Stimulated activated naive CD4-positive, alpha-beta T cell treated with Interleukin-2 at 50 U/mL for 16 hours (primary cell): Measurements from ENCODE around the gene HARS1.
"Not testable (repeated sequence)": the region's sequence is repeated elsewhere in the genome, so short reads cannot be mapped to it uniquely, and the experiment has no call there.

ENCODE experiments used
- DNase-seq: peaks from one replicate; lab custom pipeline; 2025; lab: John Stamatoyannopoulos, UW

Gene HARS1

DNA sequence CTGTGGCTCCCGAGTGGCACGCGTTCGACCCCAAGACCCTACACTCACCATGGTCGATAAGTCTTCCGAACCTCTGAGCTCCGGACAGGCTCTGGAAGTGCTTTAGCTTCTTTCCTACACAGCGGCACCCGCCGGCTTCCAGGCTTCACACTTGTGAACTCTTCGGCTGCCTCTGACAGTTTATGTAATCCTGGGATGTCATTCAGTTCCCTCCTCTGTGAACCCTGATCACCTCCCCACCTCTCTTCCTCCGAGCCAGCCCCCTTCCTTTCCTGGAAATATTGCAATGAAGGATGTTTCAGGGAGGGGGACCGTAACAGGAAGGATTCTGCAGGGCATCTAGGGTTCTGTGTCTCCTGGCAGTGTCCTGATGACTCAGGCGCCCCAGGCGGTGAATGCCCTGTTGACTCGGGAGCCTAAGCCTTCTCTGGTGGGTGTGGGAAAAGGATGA lies 58.1 kb downstream of the HARS1 start, which contains the start of gene CD14:
Gene CD14, minus strand, starts transcription at position 155 of the 451 bp plus-strand sequence. Its CDS starts 104 bp downstream, at position 51.
- no peak for DNase-seq

DNA sequence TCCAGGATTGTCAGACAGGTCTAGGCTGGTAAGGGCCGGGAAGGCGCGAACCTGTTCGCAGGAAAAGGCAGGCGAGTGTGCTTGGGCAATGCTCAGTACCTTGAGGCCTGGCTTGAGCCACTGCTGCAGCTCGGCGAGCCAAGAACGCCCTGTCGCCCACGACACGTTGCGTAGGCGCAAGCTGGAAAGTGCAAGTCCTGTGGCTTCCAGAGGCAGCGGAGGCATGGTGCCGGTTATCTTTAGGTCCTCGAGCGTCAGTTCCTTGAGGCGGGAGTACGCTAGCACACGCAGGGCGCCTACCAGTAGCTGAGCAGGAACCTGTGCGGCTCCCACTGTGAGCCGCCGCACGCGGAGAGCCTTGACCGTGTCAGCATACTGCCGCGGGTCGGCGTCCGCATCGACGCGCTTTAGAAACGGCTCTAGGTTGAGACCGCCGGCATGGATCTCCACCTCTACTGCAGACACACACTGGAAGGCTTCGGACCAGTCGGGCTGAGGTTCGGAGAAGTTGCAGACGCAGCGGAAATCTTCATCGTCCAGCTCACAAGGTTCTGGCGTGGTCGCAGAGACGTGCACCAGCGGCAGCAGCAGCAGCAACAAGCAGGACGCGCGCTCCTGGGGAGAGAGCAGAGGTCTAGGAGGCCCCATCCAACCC lies 58.7 kb downstream of the HARS1 start:
- DNase-seq: peak; percentile 47

DNA sequence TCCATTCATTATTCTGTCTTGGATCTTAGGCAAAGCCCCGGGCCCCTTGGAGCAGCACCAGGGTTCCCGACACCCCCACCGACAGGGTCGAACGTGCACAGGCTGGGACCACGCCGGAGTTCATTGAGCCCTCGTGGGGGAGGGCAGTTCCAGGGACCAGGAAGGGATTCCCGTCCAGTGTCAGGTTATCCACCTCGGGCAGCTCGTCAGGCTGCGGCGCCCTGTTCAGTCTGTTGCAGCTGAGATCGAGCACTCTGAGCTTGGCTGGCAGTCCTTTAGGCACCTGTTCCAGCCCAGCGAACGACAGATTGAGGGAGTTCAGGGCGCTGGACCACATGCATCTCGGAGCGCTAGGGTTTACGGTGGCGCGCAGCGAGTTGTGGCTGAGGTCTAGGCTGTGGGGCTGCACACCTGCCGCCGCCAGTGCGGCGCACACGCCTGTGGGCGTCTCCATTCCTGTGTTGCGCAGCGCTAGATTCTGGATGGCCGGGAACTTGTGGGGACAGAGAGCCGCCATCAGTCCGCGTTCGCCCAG lies 59.3 kb downstream of the HARS1 start:
- DNase-seq: peak; percentile 10

DNA sequence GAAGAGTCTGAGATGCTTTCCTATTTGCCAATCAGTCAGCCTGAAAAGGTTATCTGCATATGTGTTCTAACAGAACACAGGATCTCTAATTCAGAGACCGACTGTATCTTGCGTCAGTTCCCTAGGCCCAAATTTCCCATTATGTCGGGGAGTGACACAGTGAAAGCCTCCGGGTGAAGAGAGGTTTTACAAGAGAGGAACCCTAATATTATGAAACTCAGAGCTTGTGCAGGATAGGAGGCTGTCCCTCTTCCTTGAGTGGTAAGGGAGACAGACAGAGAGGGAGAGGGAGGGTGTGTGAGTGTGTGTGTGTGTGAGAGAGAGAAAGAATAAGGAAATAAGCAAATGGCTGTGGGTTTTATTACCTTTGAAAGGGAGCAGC lies 60.1 kb downstream of the HARS1 start:
- DNase-seq: no peak

DNA sequence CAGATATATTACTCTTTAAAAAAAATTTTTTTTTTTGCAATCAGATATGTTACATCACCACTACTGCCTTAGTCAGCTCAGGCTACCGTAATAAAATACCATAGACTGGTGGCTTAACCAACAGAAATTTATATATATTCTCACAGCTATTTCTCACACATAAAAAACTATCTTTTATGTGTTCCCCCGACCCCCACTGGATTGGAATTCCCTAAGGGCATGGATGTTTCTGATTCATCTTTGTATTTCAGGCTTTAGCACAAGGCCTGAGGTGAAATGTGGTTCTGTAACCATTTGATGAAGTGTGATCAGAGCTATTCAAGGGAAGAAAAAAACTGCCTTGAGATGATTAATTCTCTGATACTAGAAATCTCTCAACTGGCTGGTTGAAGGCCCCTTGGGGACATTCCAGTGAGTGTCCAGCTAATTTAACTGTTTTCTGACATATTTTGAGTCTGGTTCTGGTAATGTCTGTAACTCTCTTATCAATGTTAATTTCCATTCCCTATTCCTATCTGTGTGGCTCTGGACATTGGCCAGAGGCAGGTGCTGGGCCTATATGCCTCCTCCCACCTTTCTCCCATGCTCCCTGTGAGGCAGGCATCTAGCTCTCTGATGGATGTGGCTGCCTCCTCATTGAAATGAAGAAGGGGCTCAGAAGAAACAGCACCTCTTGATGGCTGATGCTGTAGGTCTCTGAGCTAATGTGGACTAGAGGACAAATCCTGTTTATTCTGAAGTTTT lies 60.7 kb downstream of the HARS1 start:
- no peak for DNase-seq

DNA sequence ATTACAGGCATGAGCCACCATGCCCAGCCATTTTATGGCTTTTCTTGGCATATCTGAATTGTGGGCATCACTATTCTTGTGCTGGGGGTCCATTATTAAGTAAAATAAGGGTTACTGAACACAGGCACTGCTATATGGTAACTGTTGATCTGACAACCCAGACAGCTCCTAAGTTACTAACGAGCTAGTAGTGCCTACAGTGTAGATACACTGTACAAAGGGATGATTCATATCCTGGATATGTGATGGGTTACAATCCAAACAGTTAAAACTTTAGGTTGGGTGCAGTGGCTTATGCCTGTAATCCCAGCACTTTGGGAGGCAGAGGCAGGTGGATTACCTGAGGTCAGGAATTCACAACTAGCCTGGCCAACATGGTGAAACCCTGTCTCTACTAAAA lies 62.5 kb downstream of the HARS1 start:
- DNase-seq: no peak

DNA sequence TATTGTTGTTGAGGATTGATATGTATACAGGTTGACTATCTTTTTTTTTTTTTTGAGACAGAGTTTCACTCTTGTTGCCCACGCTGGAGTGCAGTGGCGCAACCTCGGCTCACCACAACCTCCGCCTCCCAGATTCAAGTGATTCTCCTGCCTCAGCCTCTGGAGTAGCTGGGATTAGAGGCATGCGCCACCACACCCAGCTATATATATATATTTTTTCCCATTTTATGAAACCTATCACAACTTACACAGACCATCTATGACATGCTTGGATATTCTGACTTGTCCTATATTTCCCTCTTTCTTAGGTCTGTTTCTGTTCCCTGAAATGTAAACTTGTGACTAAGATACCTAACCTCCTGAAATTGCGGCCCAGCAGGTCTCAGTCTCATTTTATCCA lies 63.2 kb downstream of the HARS1 start:
- no peak for DNase-seq

- DNase-seq: not testable (repeated sequence)
These were observed 66.3 kb downstream of the HARS1 start for GRCh38 chr5:140624886-140625285.
